ENCODE data around the gene STARD5.

DNA sequence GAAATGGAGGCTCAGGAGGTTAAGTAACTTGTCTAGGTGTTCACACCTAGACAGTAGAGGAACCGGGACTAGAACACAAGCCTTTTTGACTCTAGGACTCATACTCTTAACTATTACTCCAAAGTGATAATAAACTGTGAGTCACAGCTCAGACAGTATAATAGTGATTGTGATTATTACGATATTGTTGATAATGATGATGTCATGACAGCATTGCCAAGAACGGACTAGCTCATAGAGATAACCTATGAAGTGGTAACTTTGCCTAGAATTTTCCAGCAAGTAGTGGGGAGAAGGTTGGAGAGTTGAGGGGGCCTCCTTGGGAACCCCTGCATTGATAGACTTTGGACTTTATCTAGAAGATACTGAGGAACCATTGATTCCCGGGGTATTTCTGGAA is 34.0 kb downstream of the STARD5 start:
- TF ChIP-seq, protein P1, sequence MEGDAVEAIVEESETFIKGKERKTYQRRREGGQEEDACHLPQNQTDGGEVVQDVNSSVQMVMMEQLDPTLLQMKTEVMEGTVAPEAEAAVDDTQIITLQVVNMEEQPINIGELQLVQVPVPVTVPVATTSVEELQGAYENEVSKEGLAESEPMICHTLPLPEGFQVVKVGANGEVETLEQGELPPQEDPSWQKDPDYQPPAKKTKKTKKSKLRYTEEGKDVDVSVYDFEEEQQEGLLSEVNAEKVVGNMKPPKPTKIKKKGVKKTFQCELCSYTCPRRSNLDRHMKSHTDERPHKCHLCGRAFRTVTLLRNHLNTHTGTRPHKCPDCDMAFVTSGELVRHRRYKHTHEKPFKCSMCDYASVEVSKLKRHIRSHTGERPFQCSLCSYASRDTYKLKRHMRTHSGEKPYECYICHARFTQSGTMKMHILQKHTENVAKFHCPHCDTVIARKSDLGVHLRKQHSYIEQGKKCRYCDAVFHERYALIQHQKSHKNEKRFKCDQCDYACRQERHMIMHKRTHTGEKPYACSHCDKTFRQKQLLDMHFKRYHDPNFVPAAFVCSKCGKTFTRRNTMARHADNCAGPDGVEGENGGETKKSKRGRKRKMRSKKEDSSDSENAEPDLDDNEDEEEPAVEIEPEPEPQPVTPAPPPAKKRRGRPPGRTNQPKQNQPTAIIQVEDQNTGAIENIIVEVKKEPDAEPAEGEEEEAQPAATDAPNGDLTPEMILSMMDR (conservative IDR thresholded peaks at IDR 0.05; ENCODE audit: low read length): no peak
- no peak for TF ChIP-seq EZH2phosphoT487 (IDR thresholded peaks at IDR 0.05; ENCODE audit: borderline replicate concordance, low read depth, low read length)
